ENCODE data around the gene HHATL. TPM values are rescaled to one million over a fixed set of nuclear protein-coding genes. Genes with fewer than 3 reads are reported as not detected.

Gene HHATL
- total RNA-seq, 1 experiment from 2014 or later = not detected

DNA sequence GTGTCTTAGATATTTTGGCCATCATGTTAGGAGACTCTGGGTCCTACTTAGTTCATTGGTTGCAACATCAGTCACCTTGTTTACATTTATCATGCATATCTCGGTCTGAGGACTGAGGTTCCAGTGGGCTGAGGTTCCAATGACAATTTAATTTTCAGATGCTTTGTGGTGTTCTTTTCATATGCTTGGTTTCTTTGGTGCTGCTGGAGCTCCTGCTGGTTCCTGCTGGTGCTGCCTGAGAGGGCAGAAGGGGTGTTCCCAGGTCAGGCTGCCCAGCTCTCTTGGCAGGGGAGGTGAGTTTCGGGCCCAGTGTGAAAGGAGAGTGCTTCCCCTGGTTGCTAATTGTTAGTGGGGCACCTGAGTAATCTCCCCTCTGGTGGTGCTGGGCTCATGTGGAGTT, 24.2 kb downstream of the HHATL start:
- Histone ChIP-seq H3K9me3 (no peaks in the 10 kb centered on the region; the same call in 1 of the 2 replicates), H3K4me3 (ENCODE audit: low read depth, low read length) (no peak overlapping the region), H3K27me3 (replicated peaks; ENCODE audit: control insufficient read depth, insufficient read depth, low read length) (no peaks in the 10 kb centered on the region; the same call in 1 of the 2 replicates), H3K36me3 (ENCODE audit: control insufficient read depth, insufficient read depth, low read length) (no peaks in the 10 kb centered on the region), H3K4me1 (no peaks in the 10 kb centered on the region)
- Mint-ChIP-seq H3K27ac (ENCODE audit: unreplicated experiment) (no peak overlapping the region), H3K4me3 (ENCODE audit: unreplicated experiment) (no peak overlapping the region), H3K9me3 (ENCODE audit: unreplicated experiment) (peaks cover 9% of the 10 kb centered on the region), H3K4me1 (ENCODE audit: low read depth, unreplicated experiment) (no peaks in the 10 kb centered on the region), H3K27me3 (ENCODE audit: insufficient read depth, unreplicated experiment) (peaks cover 16% of the 10 kb centered on the region), H3K36me3 (ENCODE audit: insufficient read depth, unreplicated experiment) (no peaks in the 10 kb centered on the region)
- POLR2A ChIA-PET = no interaction called here
- TF ChIP-seq, protein P1, sequence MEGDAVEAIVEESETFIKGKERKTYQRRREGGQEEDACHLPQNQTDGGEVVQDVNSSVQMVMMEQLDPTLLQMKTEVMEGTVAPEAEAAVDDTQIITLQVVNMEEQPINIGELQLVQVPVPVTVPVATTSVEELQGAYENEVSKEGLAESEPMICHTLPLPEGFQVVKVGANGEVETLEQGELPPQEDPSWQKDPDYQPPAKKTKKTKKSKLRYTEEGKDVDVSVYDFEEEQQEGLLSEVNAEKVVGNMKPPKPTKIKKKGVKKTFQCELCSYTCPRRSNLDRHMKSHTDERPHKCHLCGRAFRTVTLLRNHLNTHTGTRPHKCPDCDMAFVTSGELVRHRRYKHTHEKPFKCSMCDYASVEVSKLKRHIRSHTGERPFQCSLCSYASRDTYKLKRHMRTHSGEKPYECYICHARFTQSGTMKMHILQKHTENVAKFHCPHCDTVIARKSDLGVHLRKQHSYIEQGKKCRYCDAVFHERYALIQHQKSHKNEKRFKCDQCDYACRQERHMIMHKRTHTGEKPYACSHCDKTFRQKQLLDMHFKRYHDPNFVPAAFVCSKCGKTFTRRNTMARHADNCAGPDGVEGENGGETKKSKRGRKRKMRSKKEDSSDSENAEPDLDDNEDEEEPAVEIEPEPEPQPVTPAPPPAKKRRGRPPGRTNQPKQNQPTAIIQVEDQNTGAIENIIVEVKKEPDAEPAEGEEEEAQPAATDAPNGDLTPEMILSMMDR (IDR thresholded peaks at IDR 0.05; ENCODE audit: insufficient read depth in 1 of 2, low read depth in 1 of 2, low read length in 1 of 2, severe bottlenecking in 1 of 2, unreplicated experiment in 1 of 2) = no peak
- intact Hi-C loops (cut with micrococcal nuclease; ENCODE audit: unreplicated experiment) = no loop called here
- no TSS peak for BruUV-seq (replicated peaks)
- CTCF ChIA-PET = no interaction called here
- no peak for DNase-seq

DNA sequence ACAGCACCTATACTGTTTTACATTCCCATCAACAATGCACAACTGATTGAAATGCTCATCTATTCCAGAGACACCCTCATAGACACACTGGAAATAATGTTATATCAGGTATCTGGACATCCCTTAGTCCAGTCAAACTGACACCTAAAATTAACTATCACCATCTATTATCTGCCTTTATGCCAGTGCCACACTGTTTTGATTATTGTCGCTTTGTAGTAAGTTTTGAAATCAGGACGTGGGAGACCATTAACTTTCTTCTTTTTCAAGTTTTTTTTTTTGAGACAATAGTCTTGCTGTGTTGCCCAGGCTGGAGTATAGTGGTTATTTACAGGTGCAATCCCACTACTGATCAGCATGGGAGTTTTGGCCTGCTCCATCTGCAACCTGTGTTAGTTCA, 26.7 kb downstream of the HHATL start:
- POLR2A ChIA-PET = no interaction called here
- Mint-ChIP-seq H3K27ac (ENCODE audit: unreplicated experiment) (no peak overlapping the region), H3K4me1 (ENCODE audit: low read depth, unreplicated experiment) (no peaks in the 10 kb centered on the region), H3K9me3 (ENCODE audit: unreplicated experiment) (peaks cover 9% of the 10 kb centered on the region), H3K4me3 (ENCODE audit: unreplicated experiment) (no peak overlapping the region), H3K36me3 (ENCODE audit: insufficient read depth, unreplicated experiment) (no peaks in the 10 kb centered on the region), H3K27me3 (ENCODE audit: insufficient read depth, unreplicated experiment) (peaks cover 16% of the 10 kb centered on the region)
- no peaks in the 10 kb centered on the region; the same call in 1 of the 2 replicates for H3K9me3 ChIP-seq
- no peak overlapping the region for H3K4me3 ChIP-seq (ENCODE audit: low read depth, low read length)
- no peaks in the 10 kb centered on the region; the same call in 1 of the 2 replicates for H3K27me3 ChIP-seq (replicated peaks; ENCODE audit: control insufficient read depth, insufficient read depth, low read length)
- no TSS peak for BruUV-seq (replicated peaks)
- TF ChIP-seq, protein P1 (IDR thresholded peaks at IDR 0.05; ENCODE audit: insufficient read depth in 1 of 2, low read depth in 1 of 2, low read length in 1 of 2, severe bottlenecking in 1 of 2, unreplicated experiment in 1 of 2) = no peak
- CTCF ChIA-PET = no interaction called here
- DNase-seq = no peak
- H3K36me3 ChIP-seq (ENCODE audit: control insufficient read depth, insufficient read depth, low read length) = no peaks in the 10 kb centered on the region
- H3K4me1 ChIP-seq = no peaks in the 10 kb centered on the region
- intact Hi-C loops (cut with micrococcal nuclease; ENCODE audit: unreplicated experiment) = no loop called here

DNA sequence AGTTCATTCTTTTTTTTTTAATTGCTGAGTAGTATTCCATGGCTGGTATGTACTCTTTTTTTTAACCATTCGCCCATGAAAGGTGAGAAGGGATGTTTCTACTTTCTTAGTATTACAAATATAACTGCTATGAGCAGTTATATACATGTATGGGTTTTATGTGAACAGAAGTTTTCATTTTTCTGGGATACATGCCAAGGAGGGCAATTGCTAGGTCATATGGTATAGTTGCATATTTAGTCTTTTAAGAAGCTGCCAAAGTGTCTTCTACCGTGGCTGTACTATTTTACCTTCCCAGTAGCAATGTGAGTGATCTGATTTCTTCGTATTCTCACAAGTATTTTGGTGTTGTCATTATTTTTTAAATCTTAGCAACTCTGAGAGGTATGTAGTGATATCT, 28.5 kb downstream of the HHATL start:
- Mint-ChIP-seq H3K27ac (ENCODE audit: unreplicated experiment) (no peak overlapping the region), H3K27me3 (ENCODE audit: insufficient read depth, unreplicated experiment) (peaks cover 16% of the 10 kb centered on the region), H3K4me1 (ENCODE audit: low read depth, unreplicated experiment) (no peaks in the 10 kb centered on the region), H3K4me3 (ENCODE audit: unreplicated experiment) (no peak overlapping the region), H3K9me3 (ENCODE audit: unreplicated experiment) (peaks cover 9% of the 10 kb centered on the region), H3K36me3 (ENCODE audit: insufficient read depth, unreplicated experiment) (no peaks in the 10 kb centered on the region)
- no peaks in the 10 kb centered on the region for H3K36me3 ChIP-seq (ENCODE audit: control insufficient read depth, insufficient read depth, low read length)
- no peaks in the 10 kb centered on the region; the same call in 1 of the 2 replicates for H3K9me3 ChIP-seq
- intact Hi-C loops (cut with micrococcal nuclease; ENCODE audit: unreplicated experiment) = no loop called here
- no peak for DNase-seq
- ChIA-PET POLR2A (no interaction called here), CTCF (no interaction called here)
- H3K4me3 ChIP-seq (ENCODE audit: low read depth, low read length) = no peak overlapping the region
- H3K27me3 ChIP-seq (replicated peaks; ENCODE audit: control insufficient read depth, insufficient read depth, low read length) = no peaks in the 10 kb centered on the region; the same call in 1 of the 2 replicates
- BruUV-seq (replicated peaks) = no TSS peak
- TF ChIP-seq, protein P1 (IDR thresholded peaks at IDR 0.05; ENCODE audit: insufficient read depth in 1 of 2, low read depth in 1 of 2, low read length in 1 of 2, severe bottlenecking in 1 of 2, unreplicated experiment in 1 of 2) = no peak
- no peaks in the 10 kb centered on the region for H3K4me1 ChIP-seq

All from Caco-2 (cell line).